ENCODE results near the gene DYRK1A.

DYRK1A gene

DNA sequence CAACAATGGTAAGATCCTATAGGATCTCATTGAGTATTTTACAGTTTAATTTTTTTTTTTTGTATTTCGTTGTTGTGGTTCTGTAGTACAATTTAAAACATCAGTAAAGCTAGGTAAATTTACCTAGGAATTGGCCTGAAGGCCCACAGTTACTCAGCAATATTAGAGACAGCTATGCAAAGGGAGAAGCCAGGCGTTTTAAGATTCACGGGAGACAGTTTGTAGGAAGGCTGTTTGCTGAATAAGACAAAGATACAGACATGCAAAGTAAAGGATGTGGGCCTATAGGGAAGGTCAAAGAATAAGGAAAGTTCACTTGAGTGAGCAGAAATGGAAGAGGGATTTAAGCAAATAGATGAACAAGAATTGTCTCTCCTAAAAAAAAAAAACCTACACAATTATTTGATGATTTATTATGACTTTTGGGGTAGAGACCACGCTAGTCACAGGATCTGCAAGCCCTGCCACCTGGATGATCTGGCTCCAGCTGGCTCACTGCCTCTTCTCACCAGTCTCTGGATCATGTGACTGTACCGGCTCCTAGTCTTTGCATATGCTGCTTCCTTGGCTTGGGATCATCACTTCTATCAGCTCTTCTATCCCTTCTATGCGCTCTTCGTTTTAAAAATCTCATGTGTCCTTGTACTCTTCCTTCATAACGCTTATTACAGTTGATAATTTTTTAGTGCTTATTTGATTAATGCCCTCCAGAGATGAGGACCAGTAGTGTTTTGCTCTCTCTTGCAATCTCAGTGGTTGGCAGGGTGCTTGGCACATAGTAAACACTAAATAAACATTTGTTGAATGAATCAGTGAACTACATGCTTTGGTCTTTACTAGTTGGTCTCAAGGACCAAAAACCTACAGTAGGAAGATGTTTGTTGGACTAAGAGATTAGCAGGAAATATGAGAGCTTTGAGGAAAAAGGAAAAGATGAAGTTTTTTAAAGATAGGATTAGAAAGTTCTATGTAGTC, 14.1 kb downstream of the DYRK1A start:
- no peak for DNase-seq
- intact Hi-C loops (cut with DNase I) = no loop called here

DNA sequence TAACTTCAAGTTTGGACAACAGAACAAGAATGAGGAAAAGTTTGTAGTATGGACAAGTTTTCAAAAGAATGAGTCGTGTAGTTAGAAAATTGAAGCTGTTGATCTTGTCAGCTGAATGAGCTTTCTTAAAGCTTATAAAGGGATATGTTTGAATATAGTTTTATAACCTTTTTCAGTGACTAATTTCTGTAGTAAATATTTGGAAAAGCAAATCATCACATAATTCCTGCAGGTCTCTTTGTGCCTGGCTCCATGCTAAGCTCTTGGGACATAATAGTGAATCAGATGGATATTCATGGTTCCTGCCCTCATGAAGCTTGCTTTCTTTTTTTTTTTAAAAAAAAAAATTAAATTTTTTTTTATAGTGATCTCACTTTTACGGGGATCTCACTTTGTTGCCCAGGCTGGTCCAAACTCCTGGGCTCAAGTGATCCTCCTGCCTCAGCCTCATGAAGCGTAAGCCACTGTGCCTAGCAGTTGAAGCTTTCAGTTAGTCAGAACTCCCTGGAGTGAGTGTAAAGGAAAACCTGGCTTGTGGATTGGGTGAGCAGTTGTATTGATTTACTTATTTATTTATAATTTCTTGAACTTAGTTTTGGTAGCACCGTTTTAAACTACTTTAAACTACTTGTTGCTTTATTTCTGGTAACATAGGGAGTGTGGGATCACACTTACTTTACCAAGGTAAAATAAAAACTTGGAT, 15.5 kb downstream of the DYRK1A start:
- no peak for DNase-seq
- intact Hi-C loops (cut with DNase I) = no loop called here

DNA sequence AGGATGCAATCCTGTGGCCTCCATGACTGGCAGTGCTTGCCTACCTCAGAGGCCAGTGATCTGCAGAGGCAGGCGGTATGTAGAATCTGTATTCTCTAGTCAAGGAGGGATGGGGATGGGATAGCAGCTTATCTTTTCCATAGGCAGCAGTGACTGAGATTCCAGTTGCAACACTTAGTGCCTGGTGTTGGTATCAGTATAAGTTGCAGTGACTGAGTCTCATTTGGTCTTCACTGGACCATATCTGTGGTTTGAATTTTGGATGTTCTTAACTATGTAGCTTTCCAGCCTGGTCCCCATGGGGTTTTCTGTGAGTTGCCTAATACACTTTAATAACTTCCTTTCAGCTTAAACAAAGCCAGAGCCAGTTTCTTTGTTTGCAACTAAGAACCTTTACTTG, 16.5 kb downstream of the DYRK1A start:
- intact Hi-C loops (cut with DNase I) = no loop called here
- no peak for DNase-seq

DNA sequence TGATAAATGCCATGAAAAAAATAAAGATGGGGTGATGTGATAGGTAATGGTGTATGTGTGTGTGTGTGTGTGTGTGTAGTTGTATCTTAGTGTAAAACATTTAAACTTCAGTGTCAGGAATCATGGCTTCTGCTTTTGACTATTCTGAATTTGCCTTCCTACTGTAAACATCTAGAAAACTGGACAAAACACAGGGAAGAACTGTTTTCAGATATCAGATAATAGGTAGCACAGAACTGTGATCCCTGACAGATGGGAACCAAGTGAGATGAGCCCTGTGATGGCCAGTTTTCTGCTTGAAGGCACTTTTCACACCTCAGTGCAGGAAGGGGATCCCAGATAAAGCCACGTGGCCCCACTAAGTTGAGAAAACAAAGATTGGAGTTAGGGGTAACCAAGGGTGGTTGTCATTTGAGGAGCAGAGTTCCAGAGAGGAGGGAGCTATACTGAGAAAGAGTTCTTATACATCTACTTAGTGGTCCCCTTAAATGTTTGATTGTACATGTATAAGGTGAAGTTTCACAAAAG, 17.3 kb downstream of the DYRK1A start:
- no peak for DNase-seq

DNA sequence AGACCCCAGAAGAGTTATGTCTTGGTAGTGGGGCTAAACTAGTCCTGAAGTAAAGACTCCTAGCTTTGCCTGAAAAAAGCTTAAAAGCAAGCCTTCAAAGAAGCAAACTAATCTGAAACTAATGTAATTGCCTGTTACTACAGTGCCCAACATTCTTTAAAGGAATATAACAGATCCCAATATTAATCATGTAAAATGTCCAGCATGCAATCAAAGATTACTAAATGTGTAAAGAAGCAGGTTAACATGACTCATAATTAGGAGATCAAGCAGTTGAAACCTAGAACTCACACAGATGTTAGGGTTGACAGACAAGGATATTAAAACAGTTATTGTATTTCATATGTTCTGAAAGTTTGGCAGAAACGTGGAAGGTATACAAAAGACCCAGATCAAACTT, 17.8 kb downstream of the DYRK1A start:
- DNase-seq = no peak
- intact Hi-C loops (cut with DNase I) = no loop called here

More for the DNA sequence above, 17.3 kb downstream of the DYRK1A start:
- intact Hi-C loops (cut with DNase I) = no loop called here

DNA sequence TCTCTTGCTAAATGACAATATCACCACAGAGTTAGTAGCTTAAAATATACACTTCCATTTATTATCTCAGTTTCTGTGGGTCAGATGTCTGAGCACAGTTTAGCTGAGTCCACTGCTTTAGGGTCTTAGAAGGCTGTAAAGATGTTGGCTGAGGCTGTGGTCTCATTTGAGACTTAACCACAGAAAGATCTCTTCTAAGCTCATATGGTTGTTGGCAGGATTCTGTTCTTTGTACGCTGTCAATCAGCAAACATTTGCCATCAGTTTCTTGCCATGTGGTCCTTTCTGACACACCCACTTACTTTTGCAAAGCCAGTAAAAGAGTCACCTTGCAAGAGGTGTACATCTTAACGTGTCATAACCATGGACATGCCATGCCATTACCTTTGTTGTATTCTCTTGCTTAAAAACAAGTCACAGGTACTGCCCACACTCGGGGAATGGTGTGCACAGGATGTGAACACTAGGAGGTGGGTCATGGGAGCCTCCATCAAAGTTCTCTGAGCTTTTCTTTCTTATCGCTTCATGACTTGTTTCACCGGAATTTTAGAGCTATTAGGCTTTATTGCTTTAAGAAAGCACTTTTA, 18.7 kb downstream of the DYRK1A start:
- no peak for DNase-seq
- intact Hi-C loops (cut with DNase I) = no loop called here

DNA sequence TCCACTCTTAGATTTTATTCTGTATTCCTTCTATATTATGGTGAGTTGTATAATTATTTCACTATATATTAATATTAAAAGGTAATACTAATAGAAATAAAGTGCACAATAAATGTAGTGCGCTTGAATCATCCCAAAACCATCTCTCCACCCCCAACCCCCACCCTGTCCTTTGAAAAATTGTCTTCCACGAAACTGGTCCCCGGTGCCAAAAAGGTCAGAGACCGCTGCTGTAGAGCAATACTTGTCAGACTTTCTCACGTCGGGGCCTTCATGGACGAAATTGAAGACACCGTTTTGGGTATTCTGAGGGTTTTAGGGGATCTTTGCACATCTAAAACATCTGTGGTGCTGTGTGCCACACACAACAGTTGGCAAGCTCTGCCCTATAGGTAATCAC, 19.6 kb downstream of the DYRK1A start:
- intact Hi-C loops (cut with DNase I) = no loop called here
- no peak for DNase-seq

DNA sequence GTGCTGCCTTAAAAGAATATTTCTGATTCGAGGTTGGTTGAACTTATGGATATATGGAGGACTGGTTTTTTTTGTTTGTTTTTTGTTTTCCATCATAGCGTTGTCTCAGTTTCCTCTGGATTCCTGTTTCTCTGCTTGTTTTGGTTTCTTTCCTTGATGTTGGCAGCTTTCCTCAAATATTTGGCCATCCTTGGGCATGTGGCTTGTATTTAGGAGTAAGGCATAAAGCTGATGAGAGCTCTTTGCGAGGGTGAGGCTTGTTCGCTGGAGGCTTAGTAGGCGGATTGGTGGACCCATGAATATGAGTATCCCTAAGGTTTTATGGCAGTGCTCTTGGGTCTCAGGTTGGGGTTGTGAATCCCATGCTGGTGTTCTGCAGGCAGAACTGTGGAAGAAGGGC, 22.9 kb downstream of the DYRK1A start:
- DNase-seq = no peak
- intact Hi-C loops (cut with DNase I) = no loop called here

DNA sequence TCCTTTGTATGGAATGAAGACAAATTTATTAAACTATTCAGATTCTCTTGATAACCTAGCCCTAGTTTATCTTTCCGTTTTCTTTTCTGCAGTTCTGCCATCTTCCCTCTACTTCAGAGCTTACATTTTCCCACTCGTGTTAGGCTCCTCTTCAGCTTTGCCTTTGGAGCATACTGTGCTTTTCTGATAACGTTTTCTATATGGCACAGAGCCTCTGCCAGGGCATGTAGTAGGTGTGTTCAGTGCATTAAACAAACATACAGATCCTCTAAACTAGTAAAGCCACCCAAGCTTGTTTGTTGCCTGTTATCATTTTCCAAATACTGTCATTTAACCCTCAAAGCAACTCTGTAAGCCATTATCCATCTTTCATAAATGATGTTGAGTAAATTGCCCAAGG, 25.1 kb downstream of the DYRK1A start:
- intact Hi-C loops (cut with DNase I) = no loop called here
- no peak for DNase-seq

DNA sequence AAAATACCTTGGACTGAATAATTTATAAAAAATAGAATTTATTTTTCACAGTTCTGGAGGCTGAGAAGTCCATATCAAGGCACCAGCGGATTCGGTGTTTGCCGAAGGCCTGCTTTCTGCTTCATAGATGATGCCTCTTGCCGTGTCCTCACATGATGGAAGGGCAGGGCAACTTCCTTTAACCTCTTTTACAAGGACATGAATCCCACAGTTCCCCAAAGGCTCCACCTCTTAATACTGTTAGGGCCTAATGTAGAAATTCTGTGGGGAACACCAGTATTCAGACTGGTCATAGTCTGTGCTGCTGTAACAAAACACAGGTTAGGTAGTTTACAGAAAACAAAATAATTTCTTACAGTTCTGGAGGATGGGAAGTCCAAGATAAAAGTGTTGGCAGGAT, 25.9 kb downstream of the DYRK1A start:
- intact Hi-C loops (cut with DNase I) = no loop called here
- DNase-seq = no peak

DNA sequence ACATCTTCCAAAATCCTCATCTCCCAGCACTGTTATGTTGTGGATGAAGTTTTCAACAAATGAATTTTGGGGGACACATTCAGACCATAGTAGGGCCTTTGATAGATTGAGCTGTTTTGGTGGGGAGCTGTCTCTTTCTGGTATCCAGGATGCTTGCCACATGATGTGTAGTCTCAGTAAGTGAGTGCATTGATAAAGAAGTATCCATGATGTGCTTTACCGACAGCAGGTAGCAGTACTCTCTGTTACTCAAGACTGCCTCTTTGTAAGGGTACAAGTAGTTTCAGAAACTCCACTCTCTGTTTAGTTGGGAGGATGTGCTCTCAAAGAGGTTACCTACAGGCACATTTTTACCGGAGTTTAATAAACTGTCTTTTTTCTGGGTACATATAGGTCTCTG, 26.5 kb downstream of the DYRK1A start:
- no peak for DNase-seq
- intact Hi-C loops (cut with DNase I) = no loop called here

DNA sequence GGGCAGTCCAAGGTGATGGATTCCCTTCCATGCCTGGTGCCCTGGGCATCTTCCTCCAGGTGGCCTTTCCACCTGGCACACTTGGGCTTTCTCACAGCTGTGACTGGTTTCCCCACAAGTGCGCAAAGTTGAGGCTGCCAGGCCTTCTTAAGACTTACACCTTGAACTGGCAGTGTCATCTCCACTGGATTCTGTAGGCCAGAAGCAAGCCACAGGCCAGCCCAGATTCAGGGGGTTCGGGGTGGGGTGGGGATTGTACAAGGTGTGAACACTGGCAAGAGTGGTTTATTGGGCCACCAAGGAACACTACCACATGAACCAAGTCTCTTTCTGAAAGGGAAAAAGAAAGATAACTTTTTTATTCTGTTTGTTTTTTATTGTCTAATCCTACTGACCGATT, 27.2 kb downstream of the DYRK1A start:
- intact Hi-C loops (cut with DNase I) = no loop called here
- DNase-seq = no peak

DNA sequence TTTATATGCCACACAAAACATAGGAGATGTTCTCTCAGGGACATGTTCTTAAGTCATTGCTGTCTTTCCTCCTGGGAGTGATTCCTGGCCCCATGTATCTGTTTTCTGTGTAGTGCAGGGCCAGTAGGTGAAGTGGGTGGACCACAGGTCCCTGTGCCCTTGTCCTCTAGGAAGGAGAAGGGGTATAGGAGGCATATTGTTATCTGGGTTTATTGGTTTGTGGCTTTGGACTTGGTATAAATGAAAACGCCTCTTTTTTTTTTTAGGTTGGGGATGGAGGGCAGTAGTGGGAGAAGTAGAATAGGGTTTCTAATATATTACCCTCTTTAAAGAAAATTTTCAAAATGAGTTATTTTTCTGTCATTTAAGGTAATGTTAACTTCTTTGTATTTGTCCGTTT, 29.4 kb downstream of the DYRK1A start:
- intact Hi-C loops (cut with DNase I) = no loop called here
- no peak for DNase-seq

DNA sequence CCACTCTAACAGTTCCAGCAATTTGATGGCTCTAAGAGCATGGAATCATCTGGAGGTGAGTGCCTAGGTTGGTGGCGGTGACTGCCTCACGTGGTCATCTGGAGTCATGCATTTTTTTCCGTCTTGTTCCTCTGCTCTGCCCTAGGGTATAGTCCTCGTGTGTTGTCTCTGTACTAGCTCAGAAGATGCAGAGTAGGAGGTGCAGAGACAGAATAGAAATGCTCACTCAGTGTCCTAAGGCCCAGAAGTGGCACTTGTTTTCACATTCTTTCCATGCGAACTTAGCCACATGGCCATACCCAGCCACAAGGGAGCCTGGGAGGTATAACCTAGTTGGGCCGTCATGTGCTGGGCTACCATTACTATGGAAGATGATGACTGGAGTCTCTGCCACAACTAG, 30.3 kb downstream of the DYRK1A start:
- DNase-seq = no peak
- intact Hi-C loops (cut with DNase I) = no loop called here

DNA sequence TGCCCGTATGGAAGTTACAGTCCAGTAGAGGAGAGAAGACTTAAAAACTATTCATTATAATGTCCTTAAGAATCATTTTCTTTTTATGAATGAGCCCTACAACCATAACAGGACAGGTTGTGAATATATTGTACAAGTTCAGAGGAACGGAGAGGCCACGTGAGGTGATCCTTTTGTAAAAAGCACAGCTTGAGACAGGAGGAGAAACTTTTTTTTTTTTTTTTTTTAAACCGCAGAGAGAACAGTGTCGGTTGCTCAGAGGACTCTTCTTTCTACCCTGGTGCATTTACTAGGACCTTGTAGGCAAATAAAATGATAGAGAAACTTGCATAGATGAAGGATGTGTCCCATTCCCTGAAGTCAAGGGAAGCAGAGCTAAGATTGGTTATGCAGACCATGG, 32.1 kb downstream of the DYRK1A start:
- intact Hi-C loops (cut with DNase I) = no loop called here
- no peak for DNase-seq

DNA sequence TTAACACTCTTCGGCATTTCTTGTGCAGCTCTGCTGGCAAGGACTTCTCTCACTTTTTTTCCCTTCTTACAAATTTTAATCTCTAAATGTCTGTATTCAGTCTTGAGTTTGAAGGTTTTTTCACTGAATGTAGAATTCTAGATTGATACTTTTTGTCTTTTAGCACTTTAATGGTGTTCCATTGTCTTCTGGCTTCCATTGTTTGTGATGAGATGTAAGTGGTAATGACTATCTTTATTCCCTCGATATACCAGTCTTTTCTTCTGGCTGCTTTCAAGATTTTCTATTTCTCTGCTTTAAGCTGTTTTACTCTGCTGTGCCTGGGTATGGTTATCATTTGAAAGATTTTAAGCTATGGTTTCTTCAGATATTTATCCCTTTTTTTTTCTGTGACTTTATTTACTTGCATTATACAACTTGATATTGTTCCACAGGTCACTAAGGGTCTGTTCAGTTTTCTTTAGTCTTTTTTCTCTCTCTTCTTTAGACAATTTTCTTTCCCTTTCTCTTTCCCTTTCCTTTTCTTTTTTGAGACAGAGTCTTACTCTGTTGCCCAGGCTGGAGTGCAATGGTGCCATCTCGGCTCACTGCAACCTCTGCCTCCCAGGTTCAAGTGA, 35.8 kb downstream of the DYRK1A start:
- intact Hi-C loops (cut with DNase I) = no loop called here
- DNase-seq = no peak

DNA sequence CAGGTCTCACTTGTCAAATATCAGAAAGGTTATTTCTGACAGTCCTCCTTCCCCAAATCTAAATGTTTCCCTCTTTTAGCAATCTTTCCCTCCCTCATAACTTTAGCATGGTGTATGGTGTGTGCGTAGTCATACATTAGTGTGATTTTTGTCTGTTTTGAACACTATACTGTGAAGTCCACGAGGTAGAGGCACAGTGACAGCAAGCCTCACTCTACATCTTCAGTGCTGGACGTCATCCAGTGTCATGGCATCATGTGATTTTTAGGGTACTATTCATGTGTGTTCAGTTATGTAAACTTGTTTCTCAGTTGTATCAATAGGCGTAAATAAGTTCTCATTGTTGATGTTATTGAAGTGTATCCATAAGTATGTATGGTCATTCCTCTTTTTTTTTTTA, 39.1 kb downstream of the DYRK1A start:
- intact Hi-C loops (cut with DNase I) = no loop called here
- DNase-seq = peak in 1 of 42 donors; percentile 54

DNA sequence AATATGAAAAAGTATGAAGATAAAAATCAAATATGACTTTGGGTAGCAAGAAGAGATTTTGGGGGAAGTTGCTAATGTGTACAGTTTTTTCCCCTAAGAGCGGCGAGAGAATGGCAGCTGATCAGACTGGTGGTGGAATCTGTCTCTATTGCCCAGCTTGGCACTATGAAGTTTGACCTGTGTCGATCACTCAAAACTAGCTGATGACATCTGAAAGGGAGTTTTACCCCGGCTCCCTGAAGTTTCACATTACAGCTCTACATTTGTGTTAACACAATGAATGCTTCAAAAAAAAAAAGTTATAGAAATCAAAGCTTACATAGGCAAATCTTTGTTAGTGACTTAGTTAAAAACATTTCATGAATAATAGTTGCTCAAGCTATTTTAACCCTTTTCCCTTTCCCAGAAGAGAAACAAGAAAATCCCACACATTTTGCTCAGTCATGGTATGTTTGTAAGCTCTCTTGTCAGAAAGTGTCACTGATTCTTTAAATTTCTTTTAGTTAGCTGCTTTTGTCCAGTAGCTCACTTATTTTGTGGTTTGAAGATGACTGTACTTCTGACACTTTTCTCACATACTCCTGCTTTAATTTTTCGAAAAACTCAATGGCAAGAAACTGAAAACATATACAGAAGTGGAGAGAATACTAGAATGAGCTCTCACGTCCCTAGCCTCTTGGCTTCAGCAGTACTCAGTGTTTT, 41.3 kb downstream of the DYRK1A start:
- DNase-seq = no peak
- intact Hi-C loops (cut with DNase I) = no loop called here

All from head of caudate nucleus (tissue), 42 donors.